Measurements from ENCODE around the gene RPS25.

The RPS25 gene

GRCh38 chr11:119011476-119012053 is 6.6 kb downstream of the RPS25 start:
- H3K36me3 ChIP-seq (ENCODE audit: control insufficient read depth, low read length): peaks cover 55% of the 10 kb centered on the region
- H3F3A ChIP-seq (ENCODE audit: control insufficient read depth, insufficient read depth): peaks cover 51% of the 10 kb centered on the region
- H3K9me2 ChIP-seq (replicated peaks; ENCODE audit: control insufficient read depth, low read length): no peaks in the 10 kb centered on the region
- H3K79me2 ChIP-seq (ENCODE audit: control insufficient read depth, low read length): peaks cover 16% of the 10 kb centered on the region
- H3K27ac ChIP-seq (ENCODE audit: low read depth, low read length): no peak overlapping the region
- no peaks in the 10 kb centered on the region for H3K9me3 ChIP-seq (ENCODE audit: control insufficient read depth, insufficient read depth, low read length)
- H3K4me1 ChIP-seq (ENCODE audit: control insufficient read depth, low read length): peaks cover 6% of the 10 kb centered on the region
- no peak overlapping the region for H3K4me2 ChIP-seq (ENCODE audit: low read length)
- no peaks in the 10 kb centered on the region for H3K27me3 ChIP-seq (ENCODE audit: control insufficient read depth, low read length)
- H3K4me3 ChIP-seq (ENCODE audit: low read length): no peak overlapping the region
- H4K20me1 ChIP-seq (ENCODE audit: control insufficient read depth, insufficient read depth, low read depth, low read length): peaks cover 3% of the 10 kb centered on the region; the same call in 1 of the 2 replicates
- TF ChIP-seq CTCF (IDR thresholded peaks at IDR 0.05; ENCODE audit: low read depth, low read length, poor library complexity, severe bottlenecking) (no peak), EZH2phosphoT487 (IDR thresholded peaks at IDR 0.05; ENCODE audit: borderline replicate concordance, low read length) (no peak)

GRCh38 chr11:119006656-119007055 is 11.5 kb downstream of the RPS25 start:
- Histone ChIP-seq H3K79me2 (ENCODE audit: control insufficient read depth, low read length) (no peaks in the 10 kb centered on the region), H3K4me2 (ENCODE audit: low read length) (no peak overlapping the region), H3K27me3 (ENCODE audit: control insufficient read depth, low read length) (no peaks in the 10 kb centered on the region), H4K20me1 (ENCODE audit: control insufficient read depth, insufficient read depth, low read depth, low read length) (no peaks in the 10 kb centered on the region), H3K4me1 (ENCODE audit: control insufficient read depth, low read length) (no peaks in the 10 kb centered on the region), H3F3A (ENCODE audit: control insufficient read depth, insufficient read depth) (0 out of 2 replicates have a peak, but pooled peaks cover 7% of the 10 kb centered on the region), H3K4me3 (ENCODE audit: low read length) (no peak overlapping the region), H3K9me3 (ENCODE audit: control insufficient read depth, insufficient read depth, low read length) (no peaks in the 10 kb centered on the region), H3K36me3 (ENCODE audit: control insufficient read depth, low read length) (peaks cover 30% of the 10 kb centered on the region), H3K9me2 (replicated peaks; ENCODE audit: control insufficient read depth, low read length) (no peaks in the 10 kb centered on the region), H3K27ac (ENCODE audit: low read depth, low read length) (no peak overlapping the region)
- TF ChIP-seq EZH2phosphoT487 (IDR thresholded peaks at IDR 0.05; ENCODE audit: borderline replicate concordance, low read length) (no peak), CTCF (IDR thresholded peaks at IDR 0.05; ENCODE audit: low read depth, low read length, poor library complexity, severe bottlenecking) (no peak)

- H3K79me2 ChIP-seq (ENCODE audit: control insufficient read depth, low read length): peaks cover 40% of the 10 kb centered on the region
Measured at GRCh38 chr11:119000906-119001305, 17.2 kb downstream of the RPS25 start.

More at GRCh38 chr11:119000906-119001305, 17.2 kb downstream of the RPS25 start:
- no peak for TF ChIP-seq CTCF (IDR thresholded peaks at IDR 0.05; ENCODE audit: low read depth, low read length, poor library complexity, severe bottlenecking)
- TF ChIP-seq EZH2phosphoT487 (IDR thresholded peaks at IDR 0.05; ENCODE audit: borderline replicate concordance, low read length): no peak
- Histone ChIP-seq H3K27ac (ENCODE audit: low read depth, low read length) (no peak overlapping the region), H3K4me1 (ENCODE audit: control insufficient read depth, low read length) (peaks cover 23% of the 10 kb centered on the region), H3K9me2 (replicated peaks; ENCODE audit: control insufficient read depth, low read length) (no peaks in the 10 kb centered on the region), H3F3A (ENCODE audit: control insufficient read depth, insufficient read depth) (no peaks in the 10 kb centered on the region), H3K9me3 (ENCODE audit: control insufficient read depth, insufficient read depth, low read length) (no peaks in the 10 kb centered on the region), H3K4me3 (ENCODE audit: low read length) (no peak overlapping the region), H3K27me3 (ENCODE audit: control insufficient read depth, low read length) (no peaks in the 10 kb centered on the region), H4K20me1 (ENCODE audit: control insufficient read depth, insufficient read depth, low read depth, low read length) (no peaks in the 10 kb centered on the region), H3K36me3 (ENCODE audit: control insufficient read depth, low read length) (peaks cover 53% of the 10 kb centered on the region), H3K4me2 (ENCODE audit: low read length) (no peak overlapping the region)

All from DOHH2 (cell line).